NCI-H1694 (cell line): ENCODE measurements around the gene IRS2.

ENCODE experiments used
- DNase-seq: peaks from one replicate; lab custom pipeline; 2025; lab: John Stamatoyannopoulos, UW

Gene IRS2

GRCh38 chr13:109706015-109706715 lies 80.2 kb downstream of the IRS2 start:
- DNase-seq = no peak

- no peak for DNase-seq
Observed at GRCh38 chr13:109704771-109705635, 81.4 kb downstream of the IRS2 start.

GRCh38 chr13:109703250-109703649 lies 83.1 kb downstream of the IRS2 start:
- DNase-seq = no peak
